Fibroblast of lung (primary cell): ENCODE measurements around the gene S100A11. TPM values are rescaled to one million over a fixed set of nuclear protein-coding genes. Genes with fewer than 3 reads are reported as not detected.

Experiments
- DNase-seq, 2 donors: peaks; one replicate each; pipeline versions ENCODE4 v3.0.0 to v3.0.0-alpha.2; 2010; ENCODE audit warnings: low read depth in 2 of 2
- H2AFZ ChIP-seq: 2 replicates; pipeline ENCODE4 v1.5.1; 2012; ENCODE audit warnings: low read length, control low read depth, inconsistent platforms
- H3K27ac ChIP-seq: 2 replicates; pipeline ENCODE4 v1.5.1; 2011; ENCODE audit warnings: low read length, control low read depth; ENCODE audit not compliant: insufficient read depth
- H3K27me3 ChIP-seq: 2 replicates; pipeline ENCODE4 v1.5.1; 2011; ENCODE audit warnings: mild to moderate bottlenecking, low read length; ENCODE audit not compliant: control insufficient read depth, insufficient read depth
- H3K36me3 ChIP-seq: 2 replicates; pipeline ENCODE4 v1.5.1; 2011; ENCODE audit warnings: low read length; ENCODE audit not compliant: control insufficient read depth, insufficient read depth
- H3K4me1 ChIP-seq: 2 replicates; pipeline ENCODE4 v1.5.1; 2011; ENCODE audit warnings: low read length; ENCODE audit not compliant: control insufficient read depth, insufficient read depth; ENCODE audit errors: extremely low read depth
- H3K4me2 ChIP-seq: 2 replicates; pipeline ENCODE4 v1.5.1; 2011; ENCODE audit warnings: low read length, control low read depth; ENCODE audit not compliant: insufficient read depth; ENCODE audit errors: extremely low read depth
- H3K4me3 ChIP-seq, 4 experiments: fragments of 200-600 bp in 1 of 4; sonication (generic) in 1 of 4; replicated peaks in 1 of 4; 2 replicates each; pipeline ENCODE4 v1.5.1; 2011 to 2016; ENCODE audit warnings: low read length in 4 of 4, low read depth in 3 of 4, mild to moderate bottlenecking in 3 of 4, control low read depth in 2 of 4, inconsistent platforms in 1 of 4, mixed read lengths in 1 of 4; ENCODE audit not compliant: insufficient read depth in 1 of 4; ENCODE audit errors: control extremely low read depth in 1 of 4
- H3K79me2 ChIP-seq: 2 replicates; pipeline ENCODE4 v1.5.1; 2012; ENCODE audit warnings: mild to moderate bottlenecking, low read length, inconsistent platforms; ENCODE audit not compliant: control insufficient read depth, insufficient read depth
- H3K9ac ChIP-seq: 2 replicates; pipeline ENCODE4 v1.5.1; 2011; ENCODE audit warnings: mild to moderate bottlenecking, low read length, control low read depth; ENCODE audit not compliant: insufficient read depth
- H3K9me3 ChIP-seq: 2 replicates; pipeline ENCODE4 v1.5.1; 2012; ENCODE audit warnings: low read depth, low read length; ENCODE audit not compliant: control insufficient read depth, insufficient read depth
- H4K20me1 ChIP-seq: 2 replicates; pipeline ENCODE4 v1.5.1; 2011; ENCODE audit warnings: low read length; ENCODE audit not compliant: control insufficient read depth, insufficient read depth; ENCODE audit errors: extremely low read depth
- EZH2 ChIP-seq: IDR thresholded peaks from 2 replicates; pipeline ENCODE4 v1.5.1; 2012; ENCODE audit warnings: low read length, control low read depth, mild to moderate bottlenecking; ENCODE audit errors: missing control alignments
- polyA plus RNA-seq, 2 donors: library from polyadenylated mRNA; depleted of rRNA in 1 of 2; stranded (reverse) in 1 of 2; unstranded in 1 of 2; fragments of >200 nt; gene quantifications; 2 replicates each; pipeline ENCODE4 v1.2.1, GENCODE V29; 2011 to 2012; ENCODE audit warnings: missing spikeins in 1 of 2
- total RNA-seq: library from RNA; depleted of rRNA; stranded (reverse); fragments of >200 nt; gene quantifications from 2 replicates; pipeline ENCODE4 v1.2.1, GENCODE V29; 2014
- TF ChIP-seq, protein P1 (sequence below), 2 donors: IDR thresholded peaks in 1 of 2; conservative IDR thresholded peaks in 1 of 2; 1 replicate in 1 of 2; 2 replicates in 1 of 2; pipeline ENCODE4 v1.5.1; 2011 to 2012; ENCODE audit warnings: low read length in 2 of 2, control low read depth in 1 of 2, inconsistent platforms in 1 of 2, low read depth in 1 of 2, mild to moderate bottlenecking in 1 of 2

Gene S100A11
- total and polyA plus RNA-seq, 2 donors (not counting 1 experiment from before 2014, with no cell fraction given): 55.8 to 1,144 TPM

DNA sequence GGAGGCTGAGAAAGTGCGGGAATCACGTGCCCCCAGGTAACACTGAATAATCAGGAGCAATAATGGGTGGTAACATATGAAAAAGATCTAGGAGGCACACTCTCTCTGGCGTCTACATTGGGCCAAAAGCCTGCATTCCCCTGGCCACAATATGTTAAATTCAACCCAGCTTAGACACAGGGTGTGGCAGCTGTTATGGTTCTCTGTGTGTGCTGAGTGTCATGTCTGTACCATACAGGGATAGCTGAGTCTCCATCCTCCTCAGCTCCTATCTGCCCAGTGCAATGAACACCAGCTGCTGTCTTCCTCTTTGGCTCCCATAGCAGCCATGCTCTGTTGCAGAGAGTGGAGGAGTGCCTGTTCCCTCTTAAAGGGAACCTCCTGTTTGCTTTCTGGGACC, 14.3 kb downstream of the S100A11 start:
- H3K4me1 ChIP-seq: no peaks in the 10 kb centered on the region
- H4K20me1 ChIP-seq: no peaks in the 10 kb centered on the region
- no peaks in the 10 kb centered on the region for H3K36me3 ChIP-seq
- H3K27ac ChIP-seq: no peak overlapping the region
- peaks cover 16% of the 10 kb centered on the region for H3K27me3 ChIP-seq
- H3K9ac ChIP-seq: no peak overlapping the region
- no peak overlapping the region for H3K4me3 ChIP-seq
- no peak overlapping the region for H2AFZ ChIP-seq
- TF ChIP-seq, protein P1, sequence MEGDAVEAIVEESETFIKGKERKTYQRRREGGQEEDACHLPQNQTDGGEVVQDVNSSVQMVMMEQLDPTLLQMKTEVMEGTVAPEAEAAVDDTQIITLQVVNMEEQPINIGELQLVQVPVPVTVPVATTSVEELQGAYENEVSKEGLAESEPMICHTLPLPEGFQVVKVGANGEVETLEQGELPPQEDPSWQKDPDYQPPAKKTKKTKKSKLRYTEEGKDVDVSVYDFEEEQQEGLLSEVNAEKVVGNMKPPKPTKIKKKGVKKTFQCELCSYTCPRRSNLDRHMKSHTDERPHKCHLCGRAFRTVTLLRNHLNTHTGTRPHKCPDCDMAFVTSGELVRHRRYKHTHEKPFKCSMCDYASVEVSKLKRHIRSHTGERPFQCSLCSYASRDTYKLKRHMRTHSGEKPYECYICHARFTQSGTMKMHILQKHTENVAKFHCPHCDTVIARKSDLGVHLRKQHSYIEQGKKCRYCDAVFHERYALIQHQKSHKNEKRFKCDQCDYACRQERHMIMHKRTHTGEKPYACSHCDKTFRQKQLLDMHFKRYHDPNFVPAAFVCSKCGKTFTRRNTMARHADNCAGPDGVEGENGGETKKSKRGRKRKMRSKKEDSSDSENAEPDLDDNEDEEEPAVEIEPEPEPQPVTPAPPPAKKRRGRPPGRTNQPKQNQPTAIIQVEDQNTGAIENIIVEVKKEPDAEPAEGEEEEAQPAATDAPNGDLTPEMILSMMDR (conservative IDR thresholded peaks at IDR 0.05 in 1 of 2, IDR thresholded peaks at IDR 0.05 in 1 of 2; ENCODE audit: low read depth in 1 of 2, low read length in 2 of 2): no peak
- TF ChIP-seq EZH2: no peak
- H3K9me3 ChIP-seq: no peaks in the 10 kb centered on the region
- no peaks in the 10 kb centered on the region for H3K79me2 ChIP-seq
- H3K4me2 ChIP-seq: no peak overlapping the region
- DNase-seq: no peak

DNA sequence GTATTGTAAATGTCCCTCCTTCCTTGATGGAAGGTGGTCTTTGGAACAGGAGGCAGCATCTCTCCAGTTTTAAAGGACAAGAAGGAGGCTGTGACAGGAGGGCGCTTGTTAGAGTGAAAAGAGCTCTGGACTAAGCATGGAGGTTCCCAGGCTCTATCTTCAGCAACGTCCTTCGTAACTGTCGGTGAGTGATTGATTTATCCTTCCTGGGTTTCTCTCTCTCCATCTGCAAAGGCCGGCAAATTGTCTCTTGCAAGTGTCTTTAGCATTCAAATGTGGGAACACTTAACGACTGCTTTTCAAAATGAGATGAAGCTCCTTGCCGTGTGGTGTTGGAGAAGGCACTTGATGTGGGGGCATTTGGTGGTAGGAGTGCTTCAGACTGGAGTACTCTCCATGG, 15.2 kb downstream of the S100A11 start:
- Histone ChIP-seq H3K4me1 (no peaks in the 10 kb centered on the region), H4K20me1 (no peaks in the 10 kb centered on the region), H3K9me3 (no peaks in the 10 kb centered on the region), H3K4me3 (no peak overlapping the region), H3K27me3 (peaks cover 16% of the 10 kb centered on the region), H3K9ac (no peak overlapping the region), H3K4me2 (no peak overlapping the region), H3K79me2 (no peaks in the 10 kb centered on the region), H2AFZ (no peak overlapping the region), H3K27ac (no peak overlapping the region), H3K36me3 (no peaks in the 10 kb centered on the region)
- DNase-seq: no peak
- TF ChIP-seq, protein P1 (conservative IDR thresholded peaks at IDR 0.05 in 1 of 2, IDR thresholded peaks at IDR 0.05 in 1 of 2; ENCODE audit: low read depth in 1 of 2, low read length in 2 of 2): no peak
- no peak for TF ChIP-seq EZH2

DNA sequence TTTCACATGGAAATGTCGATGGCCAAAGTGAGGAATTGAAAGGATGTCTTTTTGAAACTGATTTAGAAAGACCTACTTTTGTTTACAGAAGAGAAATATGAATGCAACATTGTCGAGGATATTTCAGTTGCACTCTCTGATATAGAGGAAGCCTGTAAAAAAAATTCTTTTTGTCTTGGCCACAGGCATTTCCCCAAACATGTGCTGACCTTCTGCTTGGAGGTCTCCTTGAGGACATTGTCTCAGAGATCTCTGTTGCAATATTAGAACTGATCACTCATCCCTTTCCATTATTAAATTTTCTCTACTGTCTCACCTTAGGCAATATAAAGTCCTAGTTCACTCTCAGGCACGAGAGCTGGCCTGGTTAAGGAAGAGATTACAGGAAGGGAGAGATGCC, 16.0 kb downstream of the S100A11 start:
- DNase-seq: no peak
- H3K4me3 ChIP-seq: no peak overlapping the region
- TF ChIP-seq EZH2: no peak
- TF ChIP-seq, protein P1 (conservative IDR thresholded peaks at IDR 0.05 in 1 of 2, IDR thresholded peaks at IDR 0.05 in 1 of 2; ENCODE audit: low read depth in 1 of 2, low read length in 2 of 2): no peak
- no peak overlapping the region for H2AFZ ChIP-seq
- no peaks in the 10 kb centered on the region for H3K4me1 ChIP-seq
- H3K27me3 ChIP-seq: peaks cover 16% of the 10 kb centered on the region
- H3K79me2 ChIP-seq: no peaks in the 10 kb centered on the region
- H3K27ac ChIP-seq: no peak overlapping the region
- no peaks in the 10 kb centered on the region for H3K9me3 ChIP-seq
- H3K4me2 ChIP-seq: no peak overlapping the region
- H3K36me3 ChIP-seq: no peaks in the 10 kb centered on the region
- H4K20me1 ChIP-seq: no peaks in the 10 kb centered on the region
- no peak overlapping the region for H3K9ac ChIP-seq
